Naive thymus-derived CD8-positive, alpha-beta T cell (primary cell): ENCODE results near the gene CCDC112. TPM values are rescaled to one million over a fixed set of nuclear protein-coding genes. Genes with fewer than 3 reads are reported as not detected.
"Not testable (repeated sequence)": the region's sequence is repeated elsewhere in the genome, so short reads cannot be mapped to it uniquely, and the experiment has no call there.

Source experiments
- ATAC-seq, 2 donors: fragments of 150-1000 bp; cut with Tn5 transposase in 1 of 2; sonication (Bioruptor Pico), chemical (Tn5 transposase) in 1 of 2; 1 replicate in 1 of 2; 2 replicates in 1 of 2; pipeline ENCODE4 v1.10.0; 2021; ENCODE audit warnings: mild to moderate bottlenecking in 2 of 2, moderate library complexity in 2 of 2
- POLR2A ChIA-PET: fragments of 350-600 bp; sonication (Branson Sonifier 250); formaldehyde crosslinking; loops from one replicate; lab custom pipeline; 2021; ENCODE audit warnings: antibody characterized with exemption; lab: Charles Lee
- DNase-seq, 10 donors: peaks; one replicate each; pipeline versions ENCODE4 v3.0.0 to v3.0.0-alpha.2; 2020 to 2022
- H3K27ac Mint-ChIP-seq, 10 donors: one replicate each; pipeline ENCODE4 v1.8.0; 2020 to 2022; ENCODE audit warnings: mild to moderate bottlenecking in 10 of 10, mixed read lengths in 10 of 10, moderate library complexity in 4 of 10, inconsistent platforms in 1 of 10
- H3K27me3 Mint-ChIP-seq, 5 donors: one replicate each; pipeline ENCODE4 v1.8.0; 2021 to 2022; ENCODE audit warnings: mixed read lengths in 5 of 5
- H3K36me3 Mint-ChIP-seq, 3 donors: one replicate each; pipeline ENCODE4 v1.8.0; 2020 to 2022; ENCODE audit warnings: mixed read lengths in 3 of 3, mild to moderate bottlenecking in 2 of 3, inconsistent platforms in 1 of 3
- H3K4me1 Mint-ChIP-seq, 4 donors: one replicate each; pipeline ENCODE4 v1.8.0; 2021 to 2022; ENCODE audit warnings: mixed read lengths in 4 of 4
- H3K4me3 Mint-ChIP-seq, 10 donors: one replicate each; pipeline ENCODE4 v1.8.0; 2020 to 2022; ENCODE audit warnings: mild to moderate bottlenecking in 10 of 10, mixed read lengths in 10 of 10, moderate library complexity in 6 of 10, inconsistent platforms in 1 of 10
- H3K9me3 Mint-ChIP-seq, 9 donors: one replicate each; pipeline ENCODE4 v1.8.0; 2020 to 2022; ENCODE audit warnings: mixed read lengths in 9 of 9, mild to moderate bottlenecking in 3 of 9, inconsistent platforms in 1 of 9, moderate library complexity in 1 of 9
- polyA plus RNA-seq, 3 donors: library from polyadenylated mRNA; unstranded; fragments of 300-500 nt; fragmentation: Illumina TruSeq; gene quantifications; one replicate each; pipeline ENCODE4 v1.2.3, GENCODE V29; 2021
- total RNA-seq, 8 experiments: library from RNA in 2 of 8; stranded (reverse) in 2 of 8; gene quantifications; one replicate each; pipeline ENCODE4 v1.2.3 and lab custom pipeline; 2021 to 2026

Gene CCDC112
- total and polyA plus RNA-seq, 5 experiments from 2014 or later = 2.8 to 7.5 (median 4.5) TPM

DNA sequence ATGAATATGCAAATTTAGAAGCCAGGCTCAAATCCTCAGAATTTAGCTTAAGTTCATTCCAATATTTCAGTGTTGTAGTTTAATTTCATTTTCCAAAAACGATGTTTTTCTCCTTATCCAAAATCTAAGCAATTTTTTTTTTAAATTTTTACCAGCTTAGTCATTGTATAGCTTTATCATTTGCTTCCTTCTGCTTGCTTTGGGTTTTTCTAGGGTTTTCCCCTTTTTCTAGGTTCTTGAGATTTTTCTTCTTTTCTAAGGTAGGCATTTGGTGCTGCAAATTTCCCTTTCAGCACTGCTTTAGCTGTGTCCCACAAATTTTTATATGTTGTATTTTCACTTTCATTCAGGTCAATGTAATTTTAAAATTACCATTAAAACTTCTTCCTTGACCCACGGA lies 34.4 kb upstream of the CCDC112 start:
- DNase-seq (no peak), ATAC-seq (no peak)
- peaks cover 4 to 21% (median 15%) of the 10 kb centered on the region in 5 donors for H3K27me3 Mint-ChIP-seq
- H3K36me3 Mint-ChIP-seq = peaks cover 0 to 4% (median 0%) of the 10 kb centered on the region in 3 donors
- peaks cover 0 to 2% (median 0%) of the 10 kb centered on the region in 4 donors for H3K4me1 Mint-ChIP-seq
- H3K27ac Mint-ChIP-seq = no peak overlapping the region
- H3K9me3 Mint-ChIP-seq = no peaks in the 10 kb centered on the region
- POLR2A ChIA-PET = no interaction called here
- no peak overlapping the region for H3K4me3 Mint-ChIP-seq

DNA sequence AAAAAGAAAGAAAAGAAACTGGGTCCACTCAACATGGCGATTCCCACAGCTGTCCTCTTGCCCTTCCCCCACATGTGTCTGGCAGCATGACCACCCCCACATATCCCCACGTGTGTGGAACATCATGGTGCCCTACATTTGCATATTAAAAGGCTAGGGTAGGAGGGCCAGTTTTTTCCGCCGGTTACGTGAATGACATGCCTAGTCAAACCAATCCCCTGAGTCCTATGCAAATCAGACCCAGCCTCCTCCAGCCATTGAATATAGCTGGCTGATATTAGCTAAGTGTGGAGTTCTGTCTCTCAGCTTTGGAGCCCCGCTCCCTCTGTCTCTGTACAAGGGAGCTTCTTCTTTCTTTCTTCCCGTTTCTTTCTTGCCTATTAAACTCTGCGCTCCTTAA lies 33.0 kb upstream of the CCDC112 start:
- DNase-seq (no peak), ATAC-seq (no peak)
- Mint-ChIP-seq H3K4me1 (peaks cover 0 to 2% (median 0%) of the 10 kb centered on the region in 4 donors), H3K9me3 (no peaks in the 10 kb centered on the region), H3K27ac (no peak overlapping the region), H3K36me3 (no peaks in the 10 kb centered on the region), H3K27me3 (peaks cover 5 to 25% (median 12%) of the 10 kb centered on the region in 5 donors), H3K4me3 (no peak overlapping the region)
- POLR2A ChIA-PET = no interaction called here

DNA sequence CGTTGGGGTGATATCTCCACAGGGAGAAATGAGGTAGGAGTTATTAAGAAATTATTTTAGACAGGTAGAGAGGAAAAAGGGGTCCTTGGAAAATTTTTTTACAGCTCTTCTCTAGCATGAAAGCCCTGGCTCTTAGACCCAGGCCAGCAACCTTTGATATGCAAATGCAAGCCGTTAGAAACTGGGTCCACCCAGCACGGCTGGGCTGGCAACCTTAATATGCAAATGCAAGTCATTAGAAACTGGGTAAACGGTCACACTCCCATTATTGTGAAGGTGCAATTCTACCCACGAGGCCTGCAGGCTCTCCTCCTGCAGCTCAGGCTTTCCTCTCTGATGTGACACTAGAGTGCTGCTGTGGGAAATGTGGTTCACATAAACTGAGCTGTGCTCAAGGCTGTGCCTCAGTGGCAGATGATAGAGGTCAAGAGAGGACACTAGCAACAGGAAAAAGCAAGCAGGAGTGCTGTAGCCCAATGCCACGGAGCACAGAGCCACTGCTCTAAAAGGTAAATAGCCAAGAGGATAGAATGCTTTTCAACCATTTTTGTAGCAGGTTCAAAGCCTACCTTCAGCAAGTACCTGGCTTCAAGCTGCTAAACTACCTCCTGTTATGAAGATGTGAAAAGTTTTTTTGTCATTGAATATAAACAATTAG lies 32.3 kb upstream of the CCDC112 start:
- H3K36me3 Mint-ChIP-seq, H3K4me3 Mint-ChIP-seq, POLR2A ChIA-PET, ATAC-seq, H3K4me1 Mint-ChIP-seq, H3K9me3 Mint-ChIP-seq, DNase-seq: not testable (repeated sequence)
- peak overlapping the region in 1 of 10 donors; percentile 39 for H3K27ac Mint-ChIP-seq
- peaks cover 8 to 32% (median 13%) of the 10 kb centered on the region in 5 donors for H3K27me3 Mint-ChIP-seq

DNA sequence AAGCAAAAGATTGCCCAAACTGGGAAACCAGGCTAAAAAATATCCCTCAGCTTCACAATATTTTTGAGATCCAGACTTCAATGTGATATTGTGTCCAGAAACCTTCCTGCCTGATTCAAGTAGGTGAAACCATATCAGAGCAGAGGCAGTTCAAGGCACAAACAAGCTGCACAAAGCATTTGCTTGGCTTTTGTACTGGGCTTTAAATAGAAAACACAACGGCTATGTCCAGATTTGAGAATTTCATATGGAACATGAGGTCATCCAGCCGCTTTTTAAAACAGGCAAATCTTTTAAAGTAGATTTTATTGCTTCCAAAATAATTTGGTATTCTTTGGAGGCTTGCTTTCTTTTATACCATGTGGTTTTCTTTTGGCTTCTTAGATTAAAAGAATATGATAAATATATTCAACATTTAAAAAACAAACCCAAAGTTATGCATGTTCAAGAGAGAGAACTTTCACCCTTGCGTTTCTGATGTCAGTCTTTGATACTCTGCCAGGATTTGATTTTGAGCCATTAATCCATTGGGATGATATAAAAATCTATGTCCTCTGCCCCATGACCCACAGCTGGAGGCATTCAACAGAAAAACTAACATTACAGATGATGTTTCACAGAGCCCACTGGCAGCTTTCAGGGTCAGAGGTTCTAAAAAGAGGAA lies 29.0 kb upstream of the CCDC112 start:
- H3K9me3 Mint-ChIP-seq = no peaks in the 10 kb centered on the region
- peaks cover 3 to 41% (median 20%) of the 10 kb centered on the region in 5 donors for H3K27me3 Mint-ChIP-seq
- no peaks in the 10 kb centered on the region for H3K36me3 Mint-ChIP-seq
- POLR2A ChIA-PET = no interaction called here
- H3K27ac Mint-ChIP-seq = no peak overlapping the region
- no peaks in the 10 kb centered on the region for H3K4me1 Mint-ChIP-seq
- H3K4me3 Mint-ChIP-seq = no peak overlapping the region
- ATAC-seq (no peak), DNase-seq (no peak)

DNA sequence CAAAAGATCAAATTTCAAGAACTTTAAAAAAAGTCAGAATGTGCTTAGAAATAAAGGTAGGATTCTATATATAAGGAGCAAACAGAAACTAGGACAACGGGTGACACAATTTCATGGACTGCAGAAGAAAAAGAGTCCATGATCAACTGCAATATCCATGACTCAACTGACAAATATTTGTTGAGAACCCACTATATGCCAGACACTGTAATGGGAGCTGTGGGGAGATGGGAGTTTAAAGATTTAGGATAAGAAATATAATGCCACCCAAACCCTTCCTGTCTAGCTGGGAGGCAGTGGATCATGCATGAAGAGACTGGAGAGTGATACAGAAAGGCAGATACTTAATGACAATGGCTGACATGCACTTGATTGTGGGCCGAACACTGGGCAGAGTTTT lies 27.6 kb upstream of the CCDC112 start:
- no peak for DNase-seq
- H3K4me3 Mint-ChIP-seq = no peak overlapping the region
- POLR2A ChIA-PET = no interaction called here
- peaks cover 7 to 41% (median 24%) of the 10 kb centered on the region in 5 donors for H3K27me3 Mint-ChIP-seq
- no peaks in the 10 kb centered on the region for H3K36me3 Mint-ChIP-seq
- ATAC-seq = no peak
- H3K27ac Mint-ChIP-seq = no peak overlapping the region
- no peaks in the 10 kb centered on the region for H3K4me1 Mint-ChIP-seq
- no peaks in the 10 kb centered on the region for H3K9me3 Mint-ChIP-seq

DNA sequence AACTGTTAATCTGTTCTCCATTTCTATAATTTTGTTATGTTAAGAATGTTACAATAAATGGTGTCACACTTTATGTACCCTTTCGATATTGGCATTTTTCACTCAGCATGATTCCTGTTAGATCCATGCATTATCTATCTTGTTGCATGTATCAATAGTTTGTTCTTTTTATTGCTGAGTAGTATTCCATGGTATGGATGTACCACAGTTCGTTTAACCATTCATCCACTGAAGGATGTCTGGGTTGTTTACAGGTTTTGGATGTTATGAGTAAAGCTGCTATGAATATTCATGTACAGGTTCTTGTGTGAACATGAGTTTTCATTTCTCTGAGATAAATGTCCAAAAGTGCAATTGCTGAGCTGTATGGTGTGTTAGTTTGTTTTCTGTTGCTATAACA lies 26.3 kb upstream of the CCDC112 start:
- H3K36me3 Mint-ChIP-seq = no peaks in the 10 kb centered on the region
- POLR2A ChIA-PET = no interaction called here
- H3K4me1 Mint-ChIP-seq = no peaks in the 10 kb centered on the region
- H3K27ac Mint-ChIP-seq = no peak overlapping the region
- no peaks in the 10 kb centered on the region for H3K9me3 Mint-ChIP-seq
- no peak for ATAC-seq
- H3K27me3 Mint-ChIP-seq = peaks cover 5 to 38% (median 23%) of the 10 kb centered on the region in 5 donors
- H3K4me3 Mint-ChIP-seq = no peak overlapping the region
- DNase-seq = no peak

DNA sequence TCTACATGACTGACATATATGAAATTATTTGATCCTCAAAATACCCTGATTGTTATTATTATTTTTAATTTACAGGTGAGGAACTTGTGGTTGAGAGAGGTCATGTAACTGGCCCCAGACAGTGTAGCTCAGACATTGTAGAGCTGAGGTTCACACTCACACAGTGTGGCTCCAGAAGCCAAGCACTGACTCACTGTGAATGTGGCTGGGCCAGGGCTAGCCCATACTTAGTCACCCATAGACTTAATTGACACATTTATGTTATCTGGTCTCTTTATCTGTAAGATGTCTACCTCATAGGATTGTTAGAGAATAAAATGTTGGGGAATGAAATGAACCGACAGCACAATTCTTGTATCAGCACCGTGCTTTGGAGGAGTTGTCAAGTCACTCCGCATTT lies 24.9 kb upstream of the CCDC112 start:
- no peak for ATAC-seq
- POLR2A ChIA-PET = no interaction called here
- H3K27me3 Mint-ChIP-seq = peaks cover 8 to 42% (median 20%) of the 10 kb centered on the region in 5 donors

DNA sequence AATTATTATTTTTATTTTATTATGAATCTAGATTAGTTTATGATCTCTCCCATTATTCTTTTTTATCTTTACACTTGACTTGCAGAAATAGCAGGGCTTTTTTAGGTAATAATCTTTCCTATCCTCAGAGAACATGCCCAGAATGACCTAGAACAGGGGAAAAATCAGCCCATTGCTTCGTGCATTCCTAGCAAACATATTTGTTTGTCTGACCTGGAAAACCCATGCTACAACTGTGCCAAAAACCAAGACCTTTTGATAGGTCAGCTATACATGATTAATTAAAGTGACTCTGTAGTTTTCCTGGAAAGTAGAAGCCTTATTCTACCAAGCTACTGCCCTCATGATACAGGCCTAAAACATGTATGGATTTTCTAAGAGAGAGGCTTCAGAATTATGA lies 24.1 kb upstream of the CCDC112 start:
- H3K27me3 Mint-ChIP-seq = peaks cover 7 to 50% (median 25%) of the 10 kb centered on the region in 5 donors

More for the DNA sequence above, 24.9 kb upstream of the CCDC112 start:
- Mint-ChIP-seq H3K4me3 (no peak overlapping the region), H3K4me1 (no peaks in the 10 kb centered on the region), H3K36me3 (no peaks in the 10 kb centered on the region), H3K27ac (no peak overlapping the region), H3K9me3 (no peaks in the 10 kb centered on the region)
- no peak for DNase-seq

DNA sequence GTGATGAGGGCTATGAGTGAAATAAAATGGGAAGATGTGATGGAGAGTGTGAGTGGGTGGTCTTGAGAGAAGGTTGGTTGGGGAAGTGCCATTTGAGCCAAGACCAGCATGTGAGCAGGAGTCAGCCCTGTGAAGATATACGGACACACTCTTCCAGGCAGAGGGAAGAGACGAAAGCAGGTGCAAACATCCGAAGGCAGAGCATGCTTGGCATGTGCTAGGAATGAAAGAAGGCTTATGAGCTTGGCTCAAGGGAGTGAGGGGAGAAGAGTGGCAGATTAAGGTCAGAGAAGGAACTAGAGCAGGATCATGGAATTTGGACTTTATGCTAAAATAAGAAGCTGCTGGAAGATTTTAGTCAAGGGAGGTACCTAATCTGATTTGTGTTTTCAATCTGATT lies 23.6 kb upstream of the CCDC112 start:
- Mint-ChIP-seq H3K9me3 (no peaks in the 10 kb centered on the region), H3K27ac (no peak overlapping the region), H3K4me1 (no peaks in the 10 kb centered on the region), H3K4me3 (no peak overlapping the region), H3K27me3 (peaks cover 7 to 54% (median 25%) of the 10 kb centered on the region in 5 donors), H3K36me3 (no peaks in the 10 kb centered on the region)
- ATAC-seq = no peak
- no peak for DNase-seq
- POLR2A ChIA-PET = no interaction called here

More for the DNA sequence above, 24.1 kb upstream of the CCDC112 start:
- no peaks in the 10 kb centered on the region for H3K9me3 Mint-ChIP-seq
- H3K4me1 Mint-ChIP-seq = no peaks in the 10 kb centered on the region
- ATAC-seq (no peak), DNase-seq (no peak)
- POLR2A ChIA-PET = no interaction called here
- H3K27ac Mint-ChIP-seq = no peak overlapping the region
- H3K4me3 Mint-ChIP-seq = no peak overlapping the region
- H3K36me3 Mint-ChIP-seq = no peaks in the 10 kb centered on the region

DNA sequence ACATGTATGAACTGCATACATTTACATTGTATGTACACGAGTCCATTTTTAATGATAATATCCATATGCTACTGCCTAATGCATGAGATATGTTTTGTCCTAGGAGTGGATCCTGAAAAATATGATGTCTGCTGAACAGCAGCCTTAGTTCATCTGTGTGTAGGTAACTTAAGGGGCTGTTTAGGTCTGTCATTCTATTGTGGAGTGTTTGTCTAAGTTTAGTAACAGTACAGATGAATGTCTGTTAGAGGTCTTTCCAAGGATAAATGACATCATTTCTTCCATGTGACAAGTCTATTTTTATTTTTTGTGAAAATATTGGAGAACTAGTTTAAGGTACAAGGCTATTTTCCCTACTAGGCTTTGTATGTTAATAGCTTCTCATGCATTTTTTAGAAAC lies 22.6 kb upstream of the CCDC112 start:
- Mint-ChIP-seq H3K4me1 (no peaks in the 10 kb centered on the region), H3K27ac (no peak overlapping the region), H3K4me3 (no peak overlapping the region), H3K36me3 (no peaks in the 10 kb centered on the region), H3K27me3 (peaks cover 6 to 45% (median 16%) of the 10 kb centered on the region in 5 donors), H3K9me3 (no peaks in the 10 kb centered on the region)
- DNase-seq = no peak
- POLR2A ChIA-PET = no interaction called here
- ATAC-seq = no peak

DNA sequence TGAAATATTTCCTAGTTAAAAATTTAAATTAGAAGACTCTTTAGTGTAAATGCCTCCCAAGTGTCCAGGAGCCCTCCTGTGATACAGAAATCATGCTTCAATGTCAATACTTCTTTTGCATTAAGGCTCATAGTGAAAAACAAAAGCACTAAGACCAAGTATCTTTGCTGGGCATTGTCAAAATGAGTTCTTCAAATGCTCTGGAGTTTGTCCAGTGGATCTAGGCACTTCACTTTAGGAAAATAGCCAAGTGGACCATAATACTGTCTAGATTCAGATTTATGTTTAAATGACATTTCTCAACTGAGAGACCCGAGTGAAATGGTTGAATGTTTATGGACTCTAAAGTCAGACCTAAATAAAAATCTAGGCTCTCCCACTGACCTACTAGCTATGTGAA lies 21.3 kb upstream of the CCDC112 start:
- Mint-ChIP-seq H3K27ac (no peak overlapping the region), H3K9me3 (no peaks in the 10 kb centered on the region), H3K27me3 (peaks cover 6 to 38% (median 12%) of the 10 kb centered on the region in 5 donors), H3K36me3 (no peaks in the 10 kb centered on the region), H3K4me1 (no peaks in the 10 kb centered on the region), H3K4me3 (no peak overlapping the region)
- DNase-seq (no peak), ATAC-seq (no peak)
- POLR2A ChIA-PET = no interaction called here

DNA sequence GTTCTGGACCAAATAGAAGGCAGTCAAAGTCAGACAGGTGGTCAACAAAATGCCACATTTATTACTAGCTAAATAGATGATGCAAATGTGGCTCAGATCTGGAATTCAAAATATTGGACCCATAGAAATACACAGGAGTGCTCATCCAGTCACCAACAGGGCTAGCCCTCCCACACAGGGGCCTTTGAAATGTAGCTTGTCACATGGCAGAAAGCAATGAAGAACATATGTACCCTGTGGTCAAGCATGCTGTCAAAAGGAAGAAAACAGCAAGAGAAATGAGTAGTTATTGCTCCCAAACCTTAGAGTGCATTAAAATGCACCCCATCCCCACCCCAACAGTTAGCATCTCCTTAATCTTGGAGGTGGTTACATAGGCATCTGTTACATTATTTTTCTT lies 20.9 kb upstream of the CCDC112 start:
- DNase-seq (no peak), ATAC-seq (no peak)
- no peaks in the 10 kb centered on the region for H3K9me3 Mint-ChIP-seq
- H3K27me3 Mint-ChIP-seq = peaks cover 6 to 34% (median 12%) of the 10 kb centered on the region in 5 donors
- H3K36me3 Mint-ChIP-seq = no peaks in the 10 kb centered on the region
- POLR2A ChIA-PET = no interaction called here
- no peak overlapping the region for H3K27ac Mint-ChIP-seq
- no peak overlapping the region for H3K4me3 Mint-ChIP-seq
- no peaks in the 10 kb centered on the region for H3K4me1 Mint-ChIP-seq

DNA sequence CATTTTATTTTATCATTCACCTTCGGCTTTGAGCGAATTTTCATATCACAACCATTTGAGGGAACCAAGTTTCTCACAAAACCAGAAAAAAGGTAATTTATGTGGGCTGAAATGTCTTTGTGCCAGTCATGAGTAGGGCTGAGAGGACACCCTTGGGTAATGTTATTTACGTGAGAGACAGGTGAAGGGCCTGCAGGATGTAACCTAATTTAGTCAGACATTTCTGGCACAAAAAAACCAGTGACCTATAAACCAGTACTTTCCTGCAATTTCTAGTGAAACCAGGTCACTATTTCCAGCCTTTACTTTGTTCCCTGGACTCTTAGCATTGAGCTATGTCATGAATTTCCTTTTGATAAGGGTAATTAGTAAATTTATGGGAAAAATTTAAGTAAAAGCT lies 17.2 kb upstream of the CCDC112 start:
- Mint-ChIP-seq H3K27me3 (peaks cover 6 to 44% (median 17%) of the 10 kb centered on the region in 5 donors), H3K27ac (no peak overlapping the region), H3K9me3 (no peaks in the 10 kb centered on the region), H3K4me1 (no peaks in the 10 kb centered on the region), H3K36me3 (no peaks in the 10 kb centered on the region), H3K4me3 (no peak overlapping the region)
- POLR2A ChIA-PET = no interaction called here
- DNase-seq (no peak), ATAC-seq (no peak)
